OCI-LY3 (cell line): ENCODE measurements around the gene HIPK4.

Experiments used
- H2AFZ ChIP-seq: fragments of 200-600, 300-600 bp; shearing (Covaris generic); 2 replicates; pipeline ENCODE4 v1.6.0; 2014; ENCODE audit warnings: antibody characterized with exemption, low read depth, low read length
- H3K27ac ChIP-seq: fragments of 200-600, 300-600 bp; sonication (generic); 2 replicates; pipeline ENCODE4 v1.5.1; 2014; ENCODE audit warnings: mild to moderate bottlenecking, low read length, moderate library complexity, mixed read lengths
- H3K27me3 ChIP-seq: fragments of 200-600, 300-600 bp; sonication (generic); 2 replicates; pipeline ENCODE4 v1.6.1; 2014; ENCODE audit warnings: low read depth, low read length, mixed read lengths
- H3K36me3 ChIP-seq: fragments of 200-600, 300-600 bp; sonication (generic); replicated peaks from 2 replicates; pipeline ENCODE3; 2014; ENCODE audit warnings: low read depth, low read length, mixed read lengths
- H3K4me1 ChIP-seq: fragments of 300-600, 200-600 bp; sonication (generic); 2 replicates; pipeline ENCODE4 v1.6.1; 2014; ENCODE audit warnings: low read length, mixed read lengths
- H3K4me2 ChIP-seq: fragments of 200-600, 300-600 bp; sonication (generic); 2 replicates; pipeline ENCODE4 v1.6.1; 2014; ENCODE audit warnings: low read length, mixed read lengths
- H3K4me3 ChIP-seq: fragments of 300-600, 200-600 bp; sonication (generic); 2 replicates; pipeline ENCODE4 v1.5.1; 2014; ENCODE audit warnings: antibody characterized with exemption, mild to moderate bottlenecking, low read length, moderate library complexity
- H3K79me2 ChIP-seq: fragments of 300-600, 200-600 bp; shearing (Covaris generic); 2 replicates; pipeline ENCODE4 v1.6.1; 2014; ENCODE audit warnings: mild to moderate bottlenecking, low read length, mixed read lengths
- H3K9ac ChIP-seq: fragments of 300-600, 200-600 bp; shearing (Covaris generic); 2 replicates; pipeline ENCODE4 v1.6.0; 2014; ENCODE audit warnings: mild to moderate bottlenecking, low read length, moderate library complexity
- H3K9me3 ChIP-seq: fragments of 200-600, 300-600 bp; shearing (Covaris generic); 2 replicates; pipeline ENCODE4 v1.6.1; 2014; ENCODE audit warnings: low read length, mixed read lengths; ENCODE audit not compliant: insufficient read depth
- H4K20me1 ChIP-seq: fragments of 200-600, 300-600 bp; sonication (generic); 2 replicates; pipeline ENCODE4 v1.6.1; 2016; ENCODE audit warnings: low read length, mixed read lengths; ENCODE audit not compliant: insufficient read depth
- CTCF ChIP-seq: fragments of 200-600, 300-600 bp; sonication (generic); IDR thresholded peaks from 2 replicates; pipeline ENCODE4 v1.5.1; 2014; ENCODE audit warnings: antibody characterized with exemption, low read length, low read depth
- EZH2phosphoT487 ChIP-seq: fragments of 200-600 bp; shearing (Covaris generic); IDR thresholded peaks from 2 replicates; pipeline ENCODE4 v1.6.1; 2018; ENCODE audit warnings: antibody characterized with exemption, mixed run types, low read depth

HIPK4 gene

GRCh38 chr19:40356681-40357595 lies 33.0 kb downstream of the HIPK4 start:
- Histone ChIP-seq H2AFZ (no peak overlapping the region), H4K20me1 (peaks cover 38% of the 10 kb centered on the region), H3K27ac (no peak overlapping the region)

GRCh38 chr19:40355975-40356680 lies 33.9 kb downstream of the HIPK4 start:
- H2AFZ ChIP-seq, result no peak overlapping the region
- peaks cover 35% of the 10 kb centered on the region for H4K20me1 ChIP-seq
- H3K4me1 ChIP-seq, result peaks cover 40% of the 10 kb centered on the region
- peak overlapping the region; percentile 60 for H3K4me2 ChIP-seq
- H3K27me3 ChIP-seq, result peaks cover 40% of the 10 kb centered on the region
- no peak overlapping the region for H3K27ac ChIP-seq
- H3K9ac ChIP-seq, result no peak overlapping the region
- no peaks in the 10 kb centered on the region for H3K36me3 ChIP-seq
- TF ChIP-seq EZH2phosphoT487 (no peak), CTCF (no peak)
- H3K79me2 ChIP-seq, result no peaks in the 10 kb centered on the region
- no peak overlapping the region for H3K4me3 ChIP-seq
- H3K9me3 ChIP-seq, result no peaks in the 10 kb centered on the region

More at GRCh38 chr19:40356681-40357595, 33.0 kb downstream of the HIPK4 start:
- H3K4me2 ChIP-seq, result no peak overlapping the region
- no peaks in the 10 kb centered on the region for H3K9me3 ChIP-seq
- TF ChIP-seq EZH2phosphoT487 (no peak), CTCF (no peak)
- no peaks in the 10 kb centered on the region for H3K36me3 ChIP-seq
- peaks cover 44% of the 10 kb centered on the region for H3K27me3 ChIP-seq
- H3K4me1 ChIP-seq, result peaks cover 40% of the 10 kb centered on the region
- H3K9ac ChIP-seq, result no peak overlapping the region
- H3K79me2 ChIP-seq, result no peaks in the 10 kb centered on the region
- no peak overlapping the region for H3K4me3 ChIP-seq

GRCh38 chr19:40348961-40349507 lies 40.9 kb downstream of the HIPK4 start:
- H3K27ac ChIP-seq, result no peak overlapping the region
- peaks cover 20% of the 10 kb centered on the region for H3K79me2 ChIP-seq
- peaks cover 3% of the 10 kb centered on the region; the same call in 1 of the 2 replicates for H4K20me1 ChIP-seq
- no peaks in the 10 kb centered on the region for H3K27me3 ChIP-seq
- H3K4me3 ChIP-seq, result peak overlapping the region; percentile 77
- TF ChIP-seq CTCF, result no peak
- H2AFZ ChIP-seq, result no peak overlapping the region
- H3K9me3 ChIP-seq, result no peaks in the 10 kb centered on the region
- peak overlapping the region; percentile 47 for H3K9ac ChIP-seq
- H3K4me2 ChIP-seq, result peak overlapping the region; percentile 84
- peaks cover 14% of the 10 kb centered on the region for H3K4me1 ChIP-seq
- H3K36me3 ChIP-seq, result peaks cover 2% of the 10 kb centered on the region
